Activated CD4-positive, CD25-positive, alpha-beta regulatory T cell treated with anti-CD3 and anti-CD28 coated beads, Interleukin-2, amount 50 U/mL, for 72 hours (primary cell): ENCODE results near the gene SP8.

ENCODE experiments used
- DNase-seq: peaks from one replicate; pipeline ENCODE4 v3.0.0; 2021

The SP8 gene

DNA sequence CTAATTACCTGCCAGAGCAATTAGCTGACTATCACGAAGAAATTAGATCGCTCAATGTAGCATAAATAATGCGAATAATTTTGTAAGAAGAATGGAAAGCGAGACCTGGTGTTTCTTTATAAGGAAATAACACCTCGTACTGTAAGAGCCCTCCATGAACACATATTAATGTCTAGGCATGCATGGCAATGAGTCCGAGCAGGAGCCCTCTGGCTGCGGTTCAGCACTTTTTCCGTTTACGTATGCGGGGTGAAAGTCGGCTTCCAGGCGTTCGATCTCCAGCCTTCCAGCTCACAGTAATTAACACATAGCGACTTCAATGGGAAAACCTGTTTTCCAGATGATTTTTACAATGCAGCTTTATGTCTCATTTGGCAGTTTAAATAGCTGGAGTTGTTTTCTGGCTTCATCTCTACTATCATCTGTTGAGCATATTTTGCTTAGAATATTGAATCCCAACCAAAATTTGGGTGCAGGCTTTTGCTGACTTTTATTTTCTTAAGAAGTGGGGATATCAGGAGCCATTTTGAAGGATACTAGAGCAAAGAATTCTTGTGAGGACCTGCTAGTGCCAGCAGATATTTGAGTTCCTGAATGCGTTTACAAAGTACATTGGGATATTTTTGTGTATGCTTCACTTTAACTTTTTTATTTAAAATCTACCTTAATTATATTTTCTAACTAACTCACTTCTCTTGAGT, 7.2 kb upstream of the SP8 start:
- DNase-seq = no peak

DNA sequence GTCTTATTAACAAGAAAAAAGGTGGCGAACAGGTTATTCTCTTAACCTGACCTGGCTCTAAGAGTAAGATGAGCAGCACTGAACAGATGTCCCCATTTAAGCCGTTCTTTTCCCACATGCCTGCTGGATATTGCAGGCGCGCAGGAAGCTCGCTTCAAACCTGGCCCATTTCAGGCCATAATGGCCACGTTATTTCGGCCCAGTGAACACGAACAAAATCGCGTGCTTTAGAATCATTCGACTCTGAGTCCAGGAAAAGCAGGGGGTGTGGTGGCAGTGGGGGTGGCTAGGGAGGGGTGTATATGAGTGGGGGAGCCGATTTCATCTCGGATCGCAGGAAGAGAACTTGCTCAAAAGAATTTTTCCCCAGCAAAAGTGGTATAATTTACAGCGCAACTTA, 6.6 kb upstream of the SP8 start:
- no peak for DNase-seq

DNA sequence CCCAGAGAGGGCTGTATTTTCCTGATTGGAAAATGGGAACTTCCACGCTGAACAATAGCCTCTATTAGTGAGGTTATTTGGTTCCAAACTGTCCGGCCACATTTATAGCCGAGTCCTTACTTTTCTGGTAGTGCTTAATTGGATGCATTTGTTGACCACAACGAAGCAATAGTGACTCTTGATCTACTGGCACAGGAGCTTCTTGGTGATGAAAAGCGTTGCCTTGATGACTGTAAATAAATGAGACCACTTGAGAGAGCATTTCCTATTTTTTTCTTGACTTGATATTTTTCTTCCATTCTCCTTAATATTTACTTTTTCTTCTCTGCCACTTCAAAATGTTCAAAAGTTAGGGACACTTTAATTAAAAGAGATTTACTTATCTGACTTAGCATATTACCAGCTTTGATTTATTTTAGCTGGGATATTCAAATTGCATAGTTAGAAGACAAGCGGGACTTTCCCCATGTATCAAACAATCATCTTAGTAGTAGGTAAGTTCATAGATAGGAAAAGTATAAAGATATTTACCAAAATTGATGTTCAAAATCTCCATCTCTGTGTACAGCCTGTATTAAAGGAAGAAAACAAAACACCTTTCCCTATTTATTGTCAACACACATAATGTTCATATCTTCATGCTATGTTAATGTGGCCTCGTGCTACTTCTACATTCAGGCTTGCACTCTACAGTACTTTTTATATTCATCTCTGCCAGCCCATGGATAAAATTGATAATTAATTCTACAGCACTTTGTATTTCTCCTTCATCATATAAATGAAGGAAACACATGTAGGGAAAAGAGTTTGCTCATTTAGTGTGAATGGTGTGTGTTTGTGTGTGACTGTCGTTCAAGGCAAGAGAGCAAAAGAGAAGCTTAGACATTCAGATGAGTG, 5.1 kb upstream of the SP8 start:
- no peak for DNase-seq

DNA sequence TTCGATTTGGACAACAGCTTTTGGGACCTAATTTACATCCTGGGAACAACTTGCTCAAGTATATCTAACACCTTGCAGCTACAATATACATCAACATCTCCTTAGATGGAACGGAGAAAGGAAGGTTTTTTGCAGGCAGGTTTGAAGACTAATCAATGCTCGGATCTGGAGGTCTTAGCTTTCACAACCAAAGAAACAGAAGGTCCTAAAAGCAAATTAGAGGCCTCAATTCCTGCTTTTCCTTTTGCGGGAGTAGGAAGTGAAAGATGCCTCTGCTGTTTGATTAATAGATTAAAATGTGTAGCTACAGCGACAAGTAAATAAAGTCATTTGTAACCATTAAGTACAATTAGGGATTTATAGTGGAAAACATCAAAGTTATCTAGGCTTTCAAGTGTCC, 3.7 kb upstream of the SP8 start:
- DNase-seq = no peak

DNA sequence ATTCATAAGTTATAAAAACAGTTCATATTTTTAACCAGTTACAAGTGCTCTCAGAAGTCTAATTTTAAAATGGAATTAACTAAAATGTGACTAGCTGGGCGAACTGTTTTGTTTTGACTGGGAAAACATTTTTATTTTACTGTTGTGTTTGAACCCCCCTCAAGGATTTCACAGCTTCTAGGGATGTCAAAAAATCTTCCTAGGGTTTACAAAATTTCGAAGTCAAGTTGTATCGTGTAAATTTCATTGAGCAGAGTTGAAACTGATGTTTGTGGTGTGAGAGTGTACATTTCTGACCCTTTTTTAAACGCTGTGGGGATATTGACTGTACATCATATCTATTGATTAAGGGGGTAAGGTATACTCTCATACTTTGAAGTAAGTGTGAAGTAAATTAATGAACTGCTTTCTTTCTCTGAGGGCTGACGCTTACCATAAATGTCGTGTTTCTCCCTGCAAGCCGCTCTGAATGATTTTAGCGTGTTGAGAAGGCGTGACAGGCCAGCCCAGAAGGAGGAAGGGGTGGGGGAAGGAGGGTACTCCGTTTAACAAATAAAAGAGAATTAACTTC, 1.8 kb upstream of the SP8 start:
- DNase-seq = no peak

DNA sequence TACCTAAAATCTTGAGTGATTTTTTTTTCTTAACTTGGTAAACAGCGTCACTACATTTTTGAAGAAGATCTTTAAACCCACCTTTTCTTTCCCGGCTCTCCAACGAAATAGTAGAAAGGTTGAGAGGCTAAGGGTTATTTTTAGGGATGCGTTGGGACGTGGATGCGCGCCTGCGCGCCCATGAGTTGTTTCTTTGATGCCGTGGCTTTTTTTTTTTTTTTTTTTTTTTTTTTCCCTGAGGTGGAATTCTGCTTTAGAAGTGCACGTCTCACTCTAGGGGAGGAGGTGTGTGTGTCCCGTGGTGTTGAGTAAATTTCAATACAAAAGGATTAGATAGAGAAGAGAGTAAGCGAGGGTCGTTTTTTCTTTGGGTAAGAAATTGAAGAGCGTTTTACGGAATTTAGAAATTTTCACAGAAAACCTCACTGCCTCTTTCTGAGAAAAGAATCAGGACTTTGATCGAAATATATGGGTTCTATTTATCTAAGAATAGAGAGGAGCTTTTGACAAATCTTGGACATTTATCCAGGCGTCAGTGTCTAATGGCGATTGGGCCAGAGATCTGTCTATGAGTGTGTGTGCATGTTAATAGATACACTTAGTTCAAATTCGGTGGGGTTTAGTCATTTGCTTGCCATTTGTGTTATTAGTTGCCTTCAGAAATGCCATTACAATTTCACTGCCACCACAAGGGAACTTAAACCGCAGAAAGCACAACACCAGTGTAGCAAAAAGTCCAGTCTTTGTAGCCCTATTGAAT, 1.2 kb upstream of the SP8 start:
- DNase-seq = no peak

DNA sequence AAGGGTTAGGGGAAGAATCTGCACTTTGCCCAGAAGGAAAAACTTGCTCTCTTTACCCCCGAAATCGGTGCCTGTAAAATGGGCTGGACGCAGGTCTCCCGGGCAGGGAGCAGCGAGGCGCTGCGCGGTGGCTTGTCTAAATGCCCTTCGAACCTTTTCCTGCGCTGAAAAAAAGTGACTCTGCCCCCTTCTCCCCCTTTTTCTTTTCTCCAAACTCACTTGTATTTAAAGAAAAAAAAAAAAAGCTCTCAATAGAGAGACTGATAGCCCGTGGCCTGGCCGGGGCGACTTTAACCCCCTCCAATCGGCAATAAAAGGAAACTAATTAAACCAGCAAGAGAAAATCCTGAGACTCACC, 286 bp downstream of the SP8 start:
- DNase-seq = no peak

- DNase-seq = no peak
Measured at GRCh38 chr7:20786049-20786412, 655 bp downstream of the SP8 start.

- no peak for DNase-seq
Measured at GRCh38 chr7:20785157-20786048, 1.3 kb downstream of the SP8 start.

DNA sequence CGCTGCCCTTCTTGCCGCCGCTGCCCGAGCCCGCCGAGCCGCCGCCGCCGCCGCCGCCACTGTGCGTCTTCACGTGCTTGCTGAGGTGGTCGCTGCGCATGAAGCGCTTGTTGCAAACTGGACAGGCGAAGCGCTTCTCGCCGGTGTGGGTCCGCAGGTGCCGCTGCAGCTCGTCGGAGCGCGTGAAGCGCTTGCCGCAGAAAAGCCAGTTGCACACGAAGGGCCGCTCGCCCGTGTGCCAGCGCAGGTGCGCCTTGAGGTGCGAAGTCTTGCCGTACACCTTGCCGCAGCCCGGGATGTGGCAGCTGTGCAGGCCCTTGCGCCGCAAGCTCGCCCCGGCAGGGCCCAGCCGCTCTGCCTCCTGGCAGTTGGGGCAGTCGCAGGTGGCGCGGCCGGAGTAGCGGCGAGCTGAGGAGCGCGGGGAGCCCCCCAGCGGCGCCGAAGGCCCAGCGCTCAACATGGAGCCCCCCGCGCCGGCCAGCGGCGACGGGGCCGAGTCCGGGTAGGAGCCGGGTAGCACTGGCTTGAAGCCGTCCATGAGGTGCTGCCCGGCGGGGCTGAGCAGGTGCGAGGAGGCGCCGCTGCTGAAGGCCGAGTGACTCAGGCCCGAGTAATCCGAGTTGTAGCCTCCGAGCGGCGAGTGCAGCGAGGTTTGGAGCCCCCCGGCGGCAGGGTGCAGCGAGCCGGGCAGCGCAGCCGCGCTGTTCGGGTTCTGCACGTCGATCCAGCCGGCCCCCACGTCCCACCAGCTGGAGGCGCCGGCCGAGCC, 2.1 kb downstream of the SP8 start:
- DNase-seq = no peak

GRCh38 chr7:20783700-20784387, 2.8 kb downstream of the SP8 start:
- DNase-seq = no peak

- no peak for DNase-seq
Measured at GRCh38 chr7:20783125-20783699, 3.5 kb downstream of the SP8 start.

- DNase-seq = no peak
Measured at GRCh38 chr7:20779041-20779440, 7.6 kb downstream of the SP8 start.

DNA sequence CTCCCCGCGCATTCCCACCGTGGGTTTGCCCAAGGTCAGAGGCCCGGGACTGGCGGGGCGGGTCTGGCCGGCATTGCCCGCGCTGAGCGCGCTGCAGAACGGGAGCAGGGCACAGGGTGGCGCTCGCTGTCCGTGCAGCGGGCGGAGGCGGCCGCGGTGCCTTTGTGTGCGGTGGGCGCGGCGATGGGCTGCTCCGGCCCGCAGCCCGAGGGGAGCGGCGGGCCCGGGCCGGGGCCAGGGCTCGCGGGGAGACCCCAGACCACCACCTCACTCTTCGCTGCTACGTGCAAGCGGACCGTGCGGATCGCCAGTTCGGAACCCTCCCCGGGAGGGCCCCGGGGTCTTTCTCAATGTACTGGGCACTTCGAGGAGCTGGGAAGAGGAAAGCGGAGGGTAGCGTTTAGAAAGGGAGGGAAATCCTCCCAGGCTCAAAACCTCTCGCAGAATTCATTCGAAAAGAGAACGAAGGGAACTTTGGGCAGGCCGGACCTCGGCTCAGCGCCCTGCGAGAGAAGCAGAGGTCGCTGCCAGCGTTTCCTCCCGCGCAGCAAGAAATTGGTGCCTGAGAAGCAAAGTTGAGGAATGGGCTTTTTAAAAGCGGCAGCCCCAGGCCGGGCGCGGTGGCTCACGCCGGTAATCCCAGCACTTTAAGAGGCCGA, 8.5 kb downstream of the SP8 start:
- DNase-seq = no peak

DNA sequence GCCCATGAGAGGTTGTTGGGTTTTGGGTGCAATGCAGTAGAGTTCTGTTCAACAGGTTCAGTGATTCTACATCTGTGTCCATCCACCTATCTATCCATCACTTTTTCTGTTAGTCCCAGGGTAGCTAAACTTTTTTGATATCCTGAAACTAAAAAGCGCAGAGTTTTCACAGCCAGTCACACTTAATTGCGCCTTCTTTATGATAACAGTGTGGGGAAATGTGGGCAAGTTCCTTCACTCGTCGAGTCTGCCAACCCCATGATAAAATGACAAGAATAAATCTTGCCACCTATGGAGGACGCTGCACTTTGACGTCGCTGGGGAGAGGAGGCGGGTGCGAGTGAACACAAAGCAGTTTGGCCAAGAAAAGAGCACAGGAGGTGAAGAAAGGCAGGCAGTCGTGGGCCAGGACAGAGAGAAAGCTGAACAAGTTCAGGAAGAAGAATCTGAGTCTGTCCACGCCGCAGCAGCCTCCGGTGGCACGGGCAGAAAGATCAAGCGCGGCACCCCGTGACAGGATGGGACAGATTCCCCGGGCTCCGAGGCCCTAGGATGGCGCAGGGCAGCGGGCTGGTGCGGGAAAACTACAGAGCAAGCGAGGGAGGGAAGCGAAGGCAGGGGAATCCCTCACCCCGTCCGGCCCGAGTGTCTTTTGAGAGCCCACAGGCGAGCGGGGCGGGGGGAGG, 9.2 kb downstream of the SP8 start:
- no peak for DNase-seq

DNA sequence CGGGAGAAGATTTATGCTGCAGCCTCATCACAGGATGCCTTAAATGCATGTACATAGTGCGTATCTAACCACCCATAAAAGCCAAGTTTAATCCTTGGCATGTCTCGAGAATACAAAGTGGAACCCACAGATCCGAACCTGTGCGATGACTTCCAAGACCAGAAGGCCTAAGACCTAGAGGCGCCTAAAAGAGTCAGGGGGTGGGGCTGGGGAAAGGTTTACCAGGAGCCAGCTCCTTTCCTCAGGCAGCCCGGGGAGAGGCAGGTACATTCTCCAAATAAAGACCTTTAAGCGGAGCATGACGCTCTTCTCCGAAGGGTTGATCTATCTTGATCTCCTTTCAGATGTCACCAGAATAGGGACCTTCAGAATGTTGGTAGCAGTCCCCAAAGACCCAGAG, 9.7 kb downstream of the SP8 start:
- no peak for DNase-seq

- no peak for DNase-seq
Measured at GRCh38 chr7:20776214-20776911, 10.3 kb downstream of the SP8 start.

- DNase-seq = no peak
Measured at GRCh38 chr7:20754001-20754400, 32.7 kb downstream of the SP8 start.

DNA sequence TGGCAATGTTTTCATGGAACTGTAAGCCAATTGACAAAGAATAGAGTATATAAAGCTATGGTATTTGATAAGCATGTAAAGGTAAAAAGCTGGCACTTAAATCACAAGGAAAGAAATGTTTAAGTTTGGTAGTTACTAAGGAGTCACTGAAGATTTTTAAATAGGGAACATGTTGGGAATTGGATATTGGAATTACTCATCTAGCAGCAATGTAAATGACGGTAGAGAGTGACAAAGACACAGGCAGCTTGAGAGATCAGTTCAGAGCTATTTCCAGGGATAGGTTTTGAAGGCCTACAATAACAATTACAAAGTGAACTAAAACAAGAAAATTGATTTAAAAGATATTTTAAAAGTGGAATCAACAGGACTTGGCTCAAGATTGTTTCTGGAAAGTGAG, 36.8 kb downstream of the SP8 start:
- no peak for DNase-seq
